Endothelial cell of umbilical vein (primary cell): ENCODE results near the gene CARD18. TPM values are rescaled to one million over a fixed set of nuclear protein-coding genes. Genes with fewer than 3 reads are reported as not detected.

Experiments used
- BruUV-seq: library from RNA; stranded (reverse); fragments of 400-500 nt; replicated peaks from 2 replicates; lab custom pipeline; 2021; lab: Mats Ljungman, UMichigan
- CTCF ChIA-PET: fragments of 300-600, 350-600 bp; sonication (Branson Sonifier 250); formaldehyde crosslinking; loops from one replicate; lab custom pipeline; 2021; ENCODE audit warnings: antibody characterized with exemption, inconsistent platforms; lab: Charles Lee
- POLR2A ChIA-PET: fragments of 300-600, 350-600 bp; sonication (Branson Sonifier 250); formaldehyde crosslinking; loops from one replicate; lab custom pipeline; 2021; ENCODE audit warnings: antibody characterized with exemption, inconsistent platforms; lab: Charles Lee
- DNase-seq: peaks from one replicate; pipeline ENCODE4 v3.0.0-alpha.2; 2011; ENCODE audit warnings: low read depth, low spot score
- FAIRE-seq: peaks from 2 replicates; lab custom pipeline; 2011; peaks lifted over from hg19 to GRCh38; lab: Jason Lieb, UNC
- H2AFZ ChIP-seq: 2 replicates; pipeline ENCODE4 v1.6.0; 2012; ENCODE audit warnings: low read depth, low read length, control low read depth, inconsistent platforms
- H3K27ac ChIP-seq: 2 replicates; pipeline ENCODE4 v1.5.1; 2011; ENCODE audit warnings: low read depth, mild to moderate bottlenecking, control low read depth, low read length, moderate library complexity; ENCODE audit not compliant: insufficient read depth
- H3K27me3 ChIP-seq, 2 experiments: 2 replicates each; pipeline versions ENCODE4 v1.6.0 to v1.6.1; 2011; ENCODE audit warnings: low read length in 2 of 2, mixed read lengths in 1 of 2; ENCODE audit not compliant: control insufficient read depth in 2 of 2, insufficient read depth in 2 of 2
- H3K36me3 ChIP-seq, 2 experiments: 2 replicates in 1 of 2; 3 replicates in 1 of 2; pipeline ENCODE4 v1.5.1; 2011; ENCODE audit warnings: low read length in 2 of 2, mild to moderate bottlenecking in 1 of 2, moderate library complexity in 1 of 2; ENCODE audit not compliant: control insufficient read depth in 2 of 2, insufficient read depth in 2 of 2; ENCODE audit errors: extremely low read depth in 1 of 2
- H3K4me1 ChIP-seq: 3 replicates; pipeline ENCODE4 v1.5.1; 2011; ENCODE audit warnings: mild to moderate bottlenecking, low read length; ENCODE audit not compliant: control insufficient read depth, insufficient read depth; ENCODE audit errors: extremely low read depth
- H3K4me2 ChIP-seq: 2 replicates; pipeline ENCODE4 v1.6.1; 2011; ENCODE audit warnings: low read length, control low read depth, mixed read lengths; ENCODE audit not compliant: insufficient read depth
- H3K4me3 ChIP-seq, 3 experiments: fragments of 200-600 bp in 1 of 3; sonication (generic), shearing (Covaris generic) in 1 of 3; replicated peaks in 1 of 3; 2 replicates each; pipeline ENCODE4 v1.5.1; 2011 to 2016; ENCODE audit warnings: control low read depth in 3 of 3, low read length in 3 of 3, mild to moderate bottlenecking in 2 of 3, inconsistent platforms in 1 of 3, low read depth in 1 of 3, moderate library complexity in 1 of 3; ENCODE audit not compliant: insufficient read depth in 1 of 3
- H3K79me2 ChIP-seq: 2 replicates; pipeline ENCODE4 v1.6.0; 2012; ENCODE audit warnings: low read length, inconsistent platforms; ENCODE audit not compliant: control insufficient read depth, insufficient read depth
- H3K9ac ChIP-seq: replicated peaks from 2 replicates; pipeline ENCODE3; 2011; ENCODE audit warnings: low read length, control low read depth; ENCODE audit not compliant: insufficient read depth; ENCODE audit errors: extremely low read depth
- H3K9me1 ChIP-seq: replicated peaks from 3 replicates; pipeline ENCODE4 v1.6.0; 2011; ENCODE audit warnings: mild to moderate bottlenecking, low read length; ENCODE audit not compliant: control insufficient read depth, insufficient read depth; ENCODE audit errors: extremely low read depth
- H3K9me3 ChIP-seq: replicated peaks from 2 replicates; pipeline ENCODE4 v1.5.1; 2012; ENCODE audit warnings: low read length, inconsistent platforms; ENCODE audit not compliant: control insufficient read depth, insufficient read depth
- H4K20me1 ChIP-seq: replicated peaks from 2 replicates; pipeline ENCODE3; 2011; ENCODE audit warnings: mild to moderate bottlenecking, low read length; ENCODE audit not compliant: control insufficient read depth, insufficient read depth; ENCODE audit errors: extremely low read depth
- EZH2 ChIP-seq: IDR thresholded peaks from 2 replicates; pipeline ENCODE4 v1.6.1; 2012; ENCODE audit warnings: borderline replicate concordance, low read depth, mild to moderate bottlenecking, moderate library complexity, low read length, inconsistent platforms; ENCODE audit not compliant: severe bottlenecking
- FOS ChIP-seq: IDR thresholded peaks from 2 replicates; pipeline ENCODE4 v1.6.1; 2011; ENCODE audit warnings: mild to moderate bottlenecking, low read length, moderate library complexity, borderline replicate concordance; ENCODE audit not compliant: insufficient read depth
- GATA2 ChIP-seq: IDR thresholded peaks from 2 replicates; pipeline ENCODE4 v1.7.0; 2011; ENCODE audit warnings: low read depth, mild to moderate bottlenecking, moderate library complexity, mixed read lengths, low read length; ENCODE audit not compliant: insufficient read length, insufficient read depth
- JUN ChIP-seq: IDR thresholded peaks from 2 replicates; pipeline ENCODE4 v1.6.1; 2011; ENCODE audit warnings: borderline replicate concordance, low read depth; ENCODE audit not compliant: insufficient read length, insufficient read depth
- MYC ChIP-seq: IDR thresholded peaks from one replicate; pipeline ENCODE4 v1.6.1; 2011; ENCODE audit warnings: mild to moderate bottlenecking, low read depth, low read length
- POLR2A ChIP-seq: IDR thresholded peaks from 2 replicates; pipeline ENCODE4 v1.6.1; 2012; ENCODE audit warnings: low read depth, mild to moderate bottlenecking, control low read depth, low read length
- POLR2AphosphoS5 ChIP-seq: IDR thresholded peaks from 2 replicates; pipeline ENCODE4 v1.6.1; 2012; ENCODE audit warnings: low read depth, mild to moderate bottlenecking, control low read depth, low read length, moderate library complexity; ENCODE audit not compliant: insufficient read depth
- dilution Hi-C: fragments of 300-500 bp; cut with MboI; formaldehyde crosslinking; loops from one replicate; pipeline ENCODE4 v1.15.0; 2019; ENCODE audit warnings: low sequenced_read_pairs; ENCODE audit not compliant: extremely low pct_ligation_motif_present
- intact Hi-C: fragments of 100-400 bp; cut with micrococcal nuclease; formaldehyde crosslinking; loops from one replicate; pipeline ENCODE4 v1.10.0; 2022
- polyA plus RNA-seq, 4 experiments: library from polyadenylated mRNA; depleted of rRNA in 3 of 4; stranded (reverse) in 3 of 4; unstranded in 1 of 4; fragments of >200 nt; gene quantifications; 2 replicates each; pipeline versions ENCODE4 v1.2.1 to v1.2.3, GENCODE V29; 2011 to 2012; ENCODE audit warnings: missing spikeins in 1 of 4
- total RNA-seq: library from RNA; stranded (reverse); gene quantifications from 2 replicates; pipeline ENCODE4 v1.2.3, GENCODE V29; 2021
- TF ChIP-seq, protein P1 (sequence below): IDR thresholded peaks from 2 replicates; pipeline ENCODE4 v1.6.1; 2011; ENCODE audit not compliant: insufficient read depth, insufficient read length
- TF ChIP-seq, protein P2 (sequence below), 2 donors: IDR thresholded peaks; 1 replicate in 1 of 2; 2 replicates in 1 of 2; pipeline ENCODE4 v1.5.1; 2011; ENCODE audit warnings: low read length in 2 of 2, mild to moderate bottlenecking in 2 of 2, moderate library complexity in 2 of 2, control low read depth in 1 of 2, inconsistent platforms in 1 of 2, low read depth in 1 of 2; ENCODE audit not compliant: insufficient read depth in 1 of 2; ENCODE audit errors: extremely low read depth in 1 of 2

Gene CARD18
- total and polyA plus RNA-seq, 2 donors (not counting 3 experiments of a cell fraction or from before 2014, with no cell fraction given) = not detected

GRCh38 chr11:105152021-105152512 is 12.5 kb upstream of the CARD18 start:
- TF ChIP-seq, protein P1, sequence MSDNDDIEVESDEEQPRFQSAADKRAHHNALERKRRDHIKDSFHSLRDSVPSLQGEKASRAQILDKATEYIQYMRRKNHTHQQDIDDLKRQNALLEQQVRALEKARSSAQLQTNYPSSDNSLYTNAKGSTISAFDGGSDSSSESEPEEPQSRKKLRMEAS = no peak
- TF ChIP-seq POLR2AphosphoS5 = no peak
- no peak for TF ChIP-seq EZH2
- TF ChIP-seq POLR2A = no peak
- TF ChIP-seq FOS = peak; percentile 31
- Histone ChIP-seq H3K79me2 (no peaks in the 10 kb centered on the region), H3K4me2 (no peak overlapping the region), H3K9me3 (no peaks in the 10 kb centered on the region), H3K27ac (no peak overlapping the region), H3K9ac (no peak overlapping the region), H3K36me3 (no peaks in the 10 kb centered on the region), H3K4me1 (peaks cover 10% of the 10 kb centered on the region), H3K27me3 (no peaks in the 10 kb centered on the region), H3K4me3 (no peak overlapping the region), H2AFZ (no peak overlapping the region), H3K9me1 (no peaks in the 10 kb centered on the region), H4K20me1 (no peaks in the 10 kb centered on the region)
- BruUV-seq = no TSS peak
- intact Hi-C loops = no loop called here
- dilution Hi-C loops = no loop called here
- FAIRE-seq (no peak), DNase-seq (peak; percentile 18)
- CTCF ChIA-PET = no interaction called here
- POLR2A ChIA-PET = no interaction called here

GRCh38 chr11:105149477-105149876 is 9.9 kb upstream of the CARD18 start:
- dilution Hi-C loops = no loop called here
- Histone ChIP-seq H3K27me3 (no peaks in the 10 kb centered on the region), H4K20me1 (no peaks in the 10 kb centered on the region), H3K27ac (no peak overlapping the region), H3K4me1 (peaks cover 3% of the 10 kb centered on the region), H3K9ac (no peak overlapping the region), H3K79me2 (no peaks in the 10 kb centered on the region), H3K4me2 (no peak overlapping the region), H2AFZ (no peak overlapping the region), H3K9me3 (no peaks in the 10 kb centered on the region), H3K4me3 (no peak overlapping the region), H3K9me1 (no peaks in the 10 kb centered on the region), H3K36me3 (no peaks in the 10 kb centered on the region)
- ChIA-PET POLR2A (no interaction called here), CTCF (interaction anchor here (1.7 kb wide), 1 partner anchor 31 kb away, joined by 3 read pairs; no protein-coding TSS in a partner anchor)
- intact Hi-C loops = no loop called here
- TF ChIP-seq JUN (no peak), POLR2A (no peak), GATA2 (no peak), MYC (no peak), FOS (no peak), POLR2AphosphoS5 (no peak), EZH2 (no peak)
- TF ChIP-seq, protein P2, sequence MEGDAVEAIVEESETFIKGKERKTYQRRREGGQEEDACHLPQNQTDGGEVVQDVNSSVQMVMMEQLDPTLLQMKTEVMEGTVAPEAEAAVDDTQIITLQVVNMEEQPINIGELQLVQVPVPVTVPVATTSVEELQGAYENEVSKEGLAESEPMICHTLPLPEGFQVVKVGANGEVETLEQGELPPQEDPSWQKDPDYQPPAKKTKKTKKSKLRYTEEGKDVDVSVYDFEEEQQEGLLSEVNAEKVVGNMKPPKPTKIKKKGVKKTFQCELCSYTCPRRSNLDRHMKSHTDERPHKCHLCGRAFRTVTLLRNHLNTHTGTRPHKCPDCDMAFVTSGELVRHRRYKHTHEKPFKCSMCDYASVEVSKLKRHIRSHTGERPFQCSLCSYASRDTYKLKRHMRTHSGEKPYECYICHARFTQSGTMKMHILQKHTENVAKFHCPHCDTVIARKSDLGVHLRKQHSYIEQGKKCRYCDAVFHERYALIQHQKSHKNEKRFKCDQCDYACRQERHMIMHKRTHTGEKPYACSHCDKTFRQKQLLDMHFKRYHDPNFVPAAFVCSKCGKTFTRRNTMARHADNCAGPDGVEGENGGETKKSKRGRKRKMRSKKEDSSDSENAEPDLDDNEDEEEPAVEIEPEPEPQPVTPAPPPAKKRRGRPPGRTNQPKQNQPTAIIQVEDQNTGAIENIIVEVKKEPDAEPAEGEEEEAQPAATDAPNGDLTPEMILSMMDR (IDR thresholded peaks at IDR 0.05; ENCODE audit: extremely low read depth in 1 of 2, insufficient read depth in 1 of 2, low read depth in 1 of 2, low read length in 2 of 2) = no peak
- TF ChIP-seq, protein P1 = no peak
- DNase-seq (no peak), FAIRE-seq (no peak)
- no TSS peak for BruUV-seq
